ENCODE measurements around the gene UTP18. TPM values are rescaled to one million over a fixed set of nuclear protein-coding genes. Genes with fewer than 3 reads are reported as not detected.
"Not testable (repeated sequence)": the region's sequence is repeated elsewhere in the genome, so short reads cannot be mapped to it uniquely, and the experiment has no call there.

Gene UTP18
- total and polyA plus RNA-seq, 8 donors = 21.1 to 52.9 (median 40.7) TPM

DNA sequence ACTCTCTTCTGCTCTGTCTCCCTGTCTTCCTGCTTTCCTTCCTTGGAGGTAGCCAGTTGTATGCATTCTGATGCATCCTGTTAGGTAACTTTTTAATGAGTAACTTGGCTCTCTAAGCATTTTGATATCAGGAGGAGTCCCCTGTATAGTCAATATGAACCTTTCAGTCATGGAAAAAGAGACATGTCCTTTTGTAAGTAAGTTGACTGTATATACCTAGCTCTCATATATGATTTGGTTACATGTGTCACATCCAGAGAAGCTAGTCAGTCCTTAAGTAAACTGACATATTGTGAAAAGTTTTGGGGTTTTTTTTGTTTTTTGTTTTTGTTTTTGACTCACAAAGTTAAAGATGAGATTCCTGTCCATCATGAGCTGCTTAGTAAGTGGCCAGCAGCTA is 18.8 kb downstream of the UTP18 start:
- Histone ChIP-seq H3K27me3 (no peaks in the 10 kb centered on the region), H3K4me3 (no peak overlapping the region), H3K4me1 (no peaks in the 10 kb centered on the region), H3K36me3 (peaks cover 0 to 83% of the 10 kb centered on the region in 2 donors), H3K9me3 (no peaks in the 10 kb centered on the region), H3K27ac (no peak overlapping the region)
- DNase-seq (no peak), ATAC-seq (no peak)
- TF ChIP-seq, protein P1, sequence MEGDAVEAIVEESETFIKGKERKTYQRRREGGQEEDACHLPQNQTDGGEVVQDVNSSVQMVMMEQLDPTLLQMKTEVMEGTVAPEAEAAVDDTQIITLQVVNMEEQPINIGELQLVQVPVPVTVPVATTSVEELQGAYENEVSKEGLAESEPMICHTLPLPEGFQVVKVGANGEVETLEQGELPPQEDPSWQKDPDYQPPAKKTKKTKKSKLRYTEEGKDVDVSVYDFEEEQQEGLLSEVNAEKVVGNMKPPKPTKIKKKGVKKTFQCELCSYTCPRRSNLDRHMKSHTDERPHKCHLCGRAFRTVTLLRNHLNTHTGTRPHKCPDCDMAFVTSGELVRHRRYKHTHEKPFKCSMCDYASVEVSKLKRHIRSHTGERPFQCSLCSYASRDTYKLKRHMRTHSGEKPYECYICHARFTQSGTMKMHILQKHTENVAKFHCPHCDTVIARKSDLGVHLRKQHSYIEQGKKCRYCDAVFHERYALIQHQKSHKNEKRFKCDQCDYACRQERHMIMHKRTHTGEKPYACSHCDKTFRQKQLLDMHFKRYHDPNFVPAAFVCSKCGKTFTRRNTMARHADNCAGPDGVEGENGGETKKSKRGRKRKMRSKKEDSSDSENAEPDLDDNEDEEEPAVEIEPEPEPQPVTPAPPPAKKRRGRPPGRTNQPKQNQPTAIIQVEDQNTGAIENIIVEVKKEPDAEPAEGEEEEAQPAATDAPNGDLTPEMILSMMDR (IDR thresholded peaks at IDR 0.05) = no peak
- intact Hi-C loops (cut with DNase I) = no loop called here

DNA sequence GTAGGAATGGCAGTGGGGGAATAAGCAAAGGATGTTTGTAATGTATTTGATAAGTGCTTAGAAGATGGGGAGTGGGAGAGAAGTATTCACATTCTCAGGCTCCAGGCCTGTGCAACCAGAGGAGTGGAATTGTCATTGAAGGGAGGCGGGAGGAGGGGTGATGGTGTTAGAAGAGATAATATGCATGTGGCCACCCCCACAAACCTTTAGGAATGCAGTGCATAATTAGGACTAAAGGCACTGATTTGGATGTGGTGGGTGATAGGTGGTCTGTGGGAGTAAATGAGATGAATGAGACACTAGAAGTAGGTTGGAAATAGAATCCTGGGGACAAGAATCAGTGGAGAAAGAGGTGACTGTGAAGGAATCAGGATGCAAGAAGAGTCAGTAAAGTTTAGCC is 27.1 kb downstream of the UTP18 start:
- ATAC-seq (no peak), DNase-seq (no peak)
- H3K4me3 ChIP-seq = no peak overlapping the region
- H3K9me3 ChIP-seq = no peaks in the 10 kb centered on the region
- TF ChIP-seq, protein P1 (IDR thresholded peaks at IDR 0.05) = no peak
- peaks cover 0 to 98% of the 10 kb centered on the region in 2 donors for H3K36me3 ChIP-seq
- H3K4me1 ChIP-seq = no peaks in the 10 kb centered on the region
- no peak overlapping the region for H3K27ac ChIP-seq
- no peaks in the 10 kb centered on the region for H3K27me3 ChIP-seq
- intact Hi-C loops (cut with DNase I) = no loop called here

DNA sequence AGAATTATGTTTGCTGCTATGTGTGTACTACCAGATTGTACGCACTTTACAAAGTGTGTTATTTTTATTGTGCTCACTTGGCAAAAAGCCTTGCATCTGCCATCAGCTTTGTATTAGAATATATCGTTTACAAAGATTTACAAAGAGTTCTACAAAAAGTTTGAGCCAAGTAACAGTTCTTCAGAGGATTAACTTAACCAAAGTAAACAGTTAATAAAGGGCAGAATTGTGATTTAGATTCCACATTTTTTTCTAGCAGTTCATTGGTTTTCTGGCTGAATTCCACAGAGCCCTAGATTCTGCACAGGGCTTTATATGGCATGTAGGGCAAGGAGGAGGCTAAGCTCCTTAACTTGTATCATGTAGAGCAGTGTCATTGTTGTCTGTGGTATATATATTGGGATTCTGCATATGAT is 29.4 kb downstream of the UTP18 start:
- Histone ChIP-seq H3K4me1 (no peaks in the 10 kb centered on the region), H3K27me3 (no peaks in the 10 kb centered on the region), H3K4me3 (no peak overlapping the region), H3K36me3 (peaks cover 0 to 99% of the 10 kb centered on the region in 2 donors), H3K9me3 (no peaks in the 10 kb centered on the region), H3K27ac (no peak overlapping the region)
- ATAC-seq = no peak
- DNase-seq = peak in 2 of 4 donors; percentile 44 to 62
- TF ChIP-seq, protein P1 (IDR thresholded peaks at IDR 0.05) = no peak
- intact Hi-C loops (cut with DNase I) = no loop called here

DNA sequence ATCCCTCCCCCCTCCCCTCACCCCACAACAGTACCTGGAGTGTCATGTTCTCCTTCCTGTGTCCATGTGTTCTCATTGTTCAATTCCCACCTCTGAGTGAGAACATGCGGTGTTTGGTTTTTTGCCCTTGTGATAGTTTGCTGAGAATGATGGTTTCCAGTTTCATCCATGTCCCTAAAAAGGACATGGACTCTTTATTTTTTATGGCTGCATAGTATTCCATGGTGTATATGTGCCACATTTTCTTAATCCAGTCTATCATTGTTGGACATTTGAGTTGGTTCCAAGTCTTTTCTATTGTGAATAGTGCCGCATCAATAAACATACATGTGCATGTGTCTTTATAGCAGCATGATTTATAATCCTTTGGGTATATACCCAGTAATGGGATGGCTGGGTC is 34.0 kb downstream of the UTP18 start:
- DNase-seq; H3K27me3 ChIP-seq; ATAC-seq; H3K9me3 ChIP-seq; H3K4me1 ChIP-seq; intact Hi-C loops (cut with DNase I); H3K27ac ChIP-seq; H3K4me3 ChIP-seq: not testable (repeated sequence)
- H3K36me3 ChIP-seq = peaks cover 0 to 75% of the 10 kb centered on the region in 2 donors

DNA sequence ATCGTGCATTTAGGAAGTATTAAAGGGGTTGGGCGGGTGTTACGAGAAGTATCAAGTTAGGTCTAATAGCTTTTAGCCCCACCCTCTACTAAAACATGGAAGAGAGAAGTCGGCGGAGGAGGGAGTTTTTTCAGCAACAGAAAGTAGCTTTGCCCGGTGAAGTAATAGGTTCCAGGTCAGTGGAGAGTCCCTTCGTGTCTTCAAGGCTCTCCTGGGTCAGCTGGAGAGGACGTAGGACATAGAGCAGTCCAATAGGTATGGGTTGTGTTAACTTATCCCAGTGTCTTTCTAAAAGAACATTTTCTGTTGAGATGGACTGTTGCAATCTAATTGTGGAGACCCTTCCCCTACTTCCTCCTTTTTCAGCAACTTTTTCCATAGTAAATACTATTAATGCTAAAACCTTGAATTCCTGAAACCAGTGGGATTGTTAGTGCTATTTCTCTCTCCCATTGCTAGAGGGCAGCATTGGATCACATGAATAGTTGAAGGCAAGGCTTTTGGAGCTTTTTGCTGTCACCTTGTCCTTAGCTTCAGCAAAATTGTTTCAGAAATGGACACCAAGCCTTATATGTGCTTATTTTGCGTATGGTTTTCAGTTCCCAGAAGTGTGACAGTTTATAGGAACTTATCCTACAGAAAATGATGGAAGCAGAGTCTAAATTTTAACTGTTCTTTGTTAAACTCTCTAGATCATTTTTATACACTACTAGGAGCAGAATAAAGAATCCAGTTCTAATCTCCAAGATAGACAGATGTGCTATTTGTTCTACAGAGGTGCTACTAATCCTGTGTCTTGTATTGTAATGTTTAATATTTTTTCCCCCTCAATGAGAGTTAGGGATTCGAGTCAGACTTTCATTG is 38.4 kb downstream of the UTP18 start:
- Histone ChIP-seq H3K27me3 (no peaks in the 10 kb centered on the region), H3K27ac (no peak overlapping the region), H3K4me3 (no peak overlapping the region), H3K4me1 (no peaks in the 10 kb centered on the region), H3K9me3 (no peaks in the 10 kb centered on the region), H3K36me3 (peaks cover 0 to 42% of the 10 kb centered on the region in 2 donors)
- peak in 2 of 4 donors; percentile 18 to 58 for DNase-seq
- TF ChIP-seq, protein P1 (IDR thresholded peaks at IDR 0.05) = peak; percentile 38 to 45
- ATAC-seq = peak; percentile 73
- intact Hi-C loops (cut with DNase I) = no loop called here
